GM18520 (cell line): ENCODE results near the gene NOTCH1.

Experiments used
- ATAC-seq: cut with Tn5 transposase; IDR thresholded peaks from one replicate; pipeline ENCODE4 v1.9.1; 2021; ENCODE audit not compliant: unreplicated experiment

NOTCH1 gene

GRCh38 chr9:136545965-136546696, at the start of gene NOTCH1:
NOTCH1 (minus strand) TSS chr9:136546048; CDS start chr9:136545786, 262 bp downstream.
- ATAC-seq, result peak; percentile 62

GRCh38 chr9:136594492-136594891, 48.6 kb upstream of the NOTCH1 start:
- ATAC-seq, result no peak

- ATAC-seq, result no peak
Observed at GRCh38 chr9:136593581-136593980, 47.7 kb upstream of the NOTCH1 start.

GRCh38 chr9:136592666-136593065, 46.8 kb upstream of the NOTCH1 start:
- no peak for ATAC-seq

GRCh38 chr9:136590821-136591752, 45.2 kb upstream of the NOTCH1 start:
- ATAC-seq, result no peak

GRCh38 chr9:136589766-136590763, 44.2 kb upstream of the NOTCH1 start:
- ATAC-seq, result no peak

- ATAC-seq, result no peak
Observed at GRCh38 chr9:136588663-136589464, 43.0 kb upstream of the NOTCH1 start.

GRCh38 chr9:136587944-136588662, 42.3 kb upstream of the NOTCH1 start:
- ATAC-seq, result no peak

GRCh38 chr9:136587145-136587943, 41.5 kb upstream of the NOTCH1 start:
- ATAC-seq, result no peak

GRCh38 chr9:136586391-136586953, 40.6 kb upstream of the NOTCH1 start:
- ATAC-seq, result no peak

GRCh38 chr9:136585531-136586120, 39.8 kb upstream of the NOTCH1 start:
- no peak for ATAC-seq

- ATAC-seq, result no peak
Observed at GRCh38 chr9:136584934-136585333, 39.1 kb upstream of the NOTCH1 start.

- no peak for ATAC-seq
Observed at GRCh38 chr9:136584401-136584932, 38.6 kb upstream of the NOTCH1 start.

GRCh38 chr9:136582977-136583735, 37.3 kb upstream of the NOTCH1 start:
- ATAC-seq, result no peak

- ATAC-seq, result no peak
Observed at GRCh38 chr9:136581614-136582447, 36.0 kb upstream of the NOTCH1 start.
